ENCODE results near the gene ATF7. TPM values are rescaled to one million over a fixed set of nuclear protein-coding genes. Genes with fewer than 3 reads are reported as not detected.

ATF7 gene
- total and polyA plus RNA-seq, 2 of the 13 experiments (the other 11 are each of a cell fraction or from before 2014, with no cell fraction given) = 9.6 to 16.2 TPM

DNA sequence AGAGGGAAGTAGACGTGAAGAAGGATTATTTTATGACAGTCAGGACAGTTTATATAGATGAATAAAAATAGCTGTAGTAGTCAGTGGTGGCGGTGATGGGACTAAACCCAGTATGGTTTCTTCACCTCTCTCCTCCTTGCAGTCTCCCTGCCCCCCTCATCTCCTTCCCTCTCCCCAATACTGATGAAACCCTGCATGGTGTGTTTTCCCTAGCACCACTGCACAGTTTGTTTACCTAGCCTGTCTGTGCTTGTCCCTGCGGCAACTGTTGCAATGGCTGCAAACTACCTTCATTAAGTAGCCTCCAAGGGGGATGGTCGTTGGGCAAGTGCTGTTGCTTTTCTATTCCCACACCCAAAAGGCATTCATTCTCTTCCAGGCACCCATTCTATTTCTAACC lies 159.5 kb downstream of the ATF7 start:
- H3K27ac ChIP-seq (ENCODE audit: extremely low read length, insufficient read depth, low read length) = no peak overlapping the region
- H3K79me2 ChIP-seq (ENCODE audit: insufficient read depth, low read length) = peaks cover 46% of the 10 kb centered on the region
- intact Hi-C loops (cut with micrococcal nuclease; ENCODE audit: unreplicated experiment) (no loop called here), in situ Hi-C loops (cut with HindIII; ENCODE audit: extremely low pct_ligation_motif_present, low pct_unique_long_range_greater_than_20kb) (no loop called here)
- H4K20me1 ChIP-seq (ENCODE audit: insufficient read depth, low read length) = peaks cover 55% of the 10 kb centered on the region
- CTCF ChIA-PET (ENCODE audit: low intra/inter-chr PET ratio, low total read pairs) = no interaction called here
- TF ChIP-seq U2AF2 (IDR thresholded peaks at IDR 0.05; ENCODE audit: low read depth, low read length) (no peak), RBFOX2 (IDR thresholded peaks at IDR 0.05; ENCODE audit: low read depth, low read length) (peak; percentile 58; the same call in 1 of the 2 replicates), POLR2AphosphoS2 (IDR thresholded peaks at IDR 0.05; ENCODE audit: low read depth, low read length) (peak; percentile 24; the same call in 1 of the 2 replicates)
- no peaks in the 10 kb centered on the region for H3K9me3 ChIP-seq (ENCODE audit: low read length)
- H2AFZ ChIP-seq (ENCODE audit: low read length) = no peak overlapping the region
- DNase-seq (ENCODE audit: low spot score) = no peak
- no peak overlapping the region for H3K4me3 ChIP-seq (replicated peaks in 1 of 3; ENCODE audit: insufficient read depth in 1 of 3, low read depth in 2 of 3, low read length in 3 of 3)
- H3K27me3 ChIP-seq (ENCODE audit: control insufficient read depth in 1 of 2, insufficient read depth in 2 of 2, low read length in 2 of 2) = no peaks in the 10 kb centered on the region
- H3K4me2 ChIP-seq (ENCODE audit: low read depth, low read length) = no peak overlapping the region
- H3K4me1 ChIP-seq (ENCODE audit: insufficient read depth, low read length) = peaks cover 41% of the 10 kb centered on the region
- POLR2A ChIA-PET = no interaction called here
- no peak overlapping the region for H3K9ac ChIP-seq (ENCODE audit: insufficient read depth, low read depth, low read length)
- WGBS (ENCODE audit: low lambda C conversion rate) = 97% methylated on average over 4 of the region's 4 CpGs
- BruUV-seq (replicated peaks) = no TSS peak
- peaks cover 45 to 95% of the 10 kb centered on the region in 2 experiments for H3K36me3 ChIP-seq (replicated peaks in 1 of 2; ENCODE audit: control insufficient read depth in 1 of 2, insufficient read depth in 2 of 2, low read length in 2 of 2)
- no peak for ATAC-seq
- no peak for FAIRE-seq

DNA sequence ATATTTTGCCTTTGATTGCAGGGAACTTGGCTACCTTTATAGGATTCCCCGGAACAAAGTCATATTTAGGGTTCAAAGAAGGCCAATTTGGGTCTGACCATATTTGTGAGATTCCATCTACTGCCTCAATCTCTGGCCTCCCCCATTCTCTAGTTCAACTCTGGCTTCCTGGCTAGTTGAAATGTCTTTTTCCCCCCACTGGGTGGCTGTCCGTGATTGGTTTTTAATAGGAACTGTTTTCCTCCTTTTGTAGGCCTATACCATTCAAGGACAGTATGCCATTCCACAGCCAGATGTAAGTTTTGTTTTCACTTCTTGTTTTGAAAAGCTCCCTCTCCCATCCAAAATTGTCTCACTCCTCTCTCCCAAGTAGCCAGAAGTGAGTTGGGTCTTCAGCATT lies 160.5 kb downstream of the ATF7 start:
- DNase-seq (ENCODE audit: low spot score) (no peak), ATAC-seq (no peak), FAIRE-seq (no peak)
- peaks cover 55% of the 10 kb centered on the region for H3K79me2 ChIP-seq (ENCODE audit: insufficient read depth, low read length)
- TSS peak; percentile 2 for BruUV-seq (replicated peaks)
- TF ChIP-seq SOX6 (IDR thresholded peaks at IDR 0.05) (no peak), SOX6 (CRISPR knock-in tag; IDR thresholded peaks at IDR 0.05) (no peak), RBFOX2 (IDR thresholded peaks at IDR 0.05; ENCODE audit: low read depth, low read length) (peak; percentile 56; the same call in 1 of the 2 replicates), ZNF562 (CRISPR knock-in tag; IDR thresholded peaks at IDR 0.05; ENCODE audit: borderline replicate concordance) (no peak), ZNF430 (CRISPR knock-in tag; IDR thresholded peaks at IDR 0.05) (no peak), FLYWCH1 (CRISPR knock-in tag; IDR thresholded peaks at IDR 0.05) (no peak), RBM22 (optimal IDR thresholded peaks at IDR 0.05; ENCODE audit: low read length) (peak; percentile 42), SOX5 (CRISPR knock-in tag; IDR thresholded peaks at IDR 0.05; ENCODE audit: borderline replicate concordance) (no peak), ZBTB3 (CRISPR knock-in tag; IDR thresholded peaks at IDR 0.05; ENCODE audit: borderline replicate concordance, low read depth) (no peak)
- whole genome bisulfite sequencing (ENCODE audit: low lambda C conversion rate) = 86% methylated on average over 2 of the region's 2 CpGs
- H3K9ac ChIP-seq (ENCODE audit: insufficient read depth, low read depth, low read length) = no peak overlapping the region
- ChIA-PET CTCF (ENCODE audit: low intra/inter-chr PET ratio, low total read pairs) (no interaction called here), POLR2A (no interaction called here)
- H3K4me3 ChIP-seq (replicated peaks in 1 of 3; ENCODE audit: insufficient read depth in 1 of 3, low read depth in 2 of 3, low read length in 3 of 3) = no peak overlapping the region
- intact Hi-C loops (cut with micrococcal nuclease; ENCODE audit: unreplicated experiment) (no loop called here), in situ Hi-C loops (cut with HindIII; ENCODE audit: extremely low pct_ligation_motif_present, low pct_unique_long_range_greater_than_20kb) (no loop called here)
- H3K9me3 ChIP-seq (ENCODE audit: low read length) = no peaks in the 10 kb centered on the region
- H4K20me1 ChIP-seq (ENCODE audit: insufficient read depth, low read length) = peaks cover 64% of the 10 kb centered on the region
- H3K4me2 ChIP-seq (ENCODE audit: low read depth, low read length) = no peak overlapping the region
- no peak overlapping the region for H3K27ac ChIP-seq (ENCODE audit: extremely low read length, insufficient read depth, low read length)
- peaks cover 45 to 96% of the 10 kb centered on the region in 2 experiments for H3K36me3 ChIP-seq (replicated peaks in 1 of 2; ENCODE audit: control insufficient read depth in 1 of 2, insufficient read depth in 2 of 2, low read length in 2 of 2)
- no peak overlapping the region for H2AFZ ChIP-seq (ENCODE audit: low read length)
- peaks cover 50% of the 10 kb centered on the region for H3K4me1 ChIP-seq (ENCODE audit: insufficient read depth, low read length)
- no peaks in the 10 kb centered on the region for H3K27me3 ChIP-seq (ENCODE audit: control insufficient read depth in 1 of 2, insufficient read depth in 2 of 2, low read length in 2 of 2)

Measured in HepG2 (cell line).